PC-3 (cell line): ENCODE results near the gene KCNJ6. TPM values are rescaled to one million over a fixed set of nuclear protein-coding genes. Genes with fewer than 3 reads are reported as not detected.

ENCODE experiments used
- ATAC-seq: fragments of 200-7000 bp; cut with Tn5 transposase; 2 replicates; pipeline ENCODE4 v1.9.1; 2020; ENCODE audit warnings: mild to moderate bottlenecking, moderate library complexity
- BruUV-seq: library from RNA; stranded (reverse); fragments of 400-500 nt; replicated peaks from 2 replicates; lab custom pipeline; 2021; lab: Mats Ljungman, UMichigan
- CTCF ChIA-PET: fragments of 300-600 bp; sonication (Branson Sonifier 250); formaldehyde crosslinking; loops from one replicate; lab custom pipeline; 2022; ENCODE audit warnings: antibody characterized with exemption; lab: Charles Lee
- POLR2A ChIA-PET: fragments of 300-600 bp; sonication (Branson Sonifier 250); formaldehyde crosslinking; loops from one replicate; lab custom pipeline; 2022; ENCODE audit warnings: antibody characterized with exemption; ENCODE audit not compliant: unreplicated experiment; lab: Charles Lee
- DNase-seq: peaks from one replicate; pipeline ENCODE4 v3.0.0-alpha.2; 2015
- H2AFZ ChIP-seq: fragments of 300-600 bp; sonication (generic); 2 replicates; pipeline ENCODE4 v1.6.0; 2016; ENCODE audit warnings: antibody characterized with exemption, low read length
- H3F3A ChIP-seq: fragments of 300-600 bp; sonication (generic); one replicate; pipeline ENCODE4 v1.6.0; 2017; ENCODE audit warnings: antibody characterized with exemption, low read length, control low read depth, mild to moderate bottlenecking; ENCODE audit not compliant: unreplicated experiment
- H3K27ac ChIP-seq: fragments of 300-600 bp; sonication (generic); 2 replicates; pipeline ENCODE4 v1.5.1; 2016; ENCODE audit warnings: mild to moderate bottlenecking, low read length
- H3K27me3 ChIP-seq: fragments of 300-600 bp; sonication (generic); 2 replicates; pipeline ENCODE4 v1.6.1; 2016; ENCODE audit warnings: low read length, mixed read lengths
- H3K36me3 ChIP-seq: fragments of 300-600 bp; sonication (generic); 2 replicates; pipeline ENCODE4 v1.6.1; 2016; ENCODE audit warnings: low read depth, mixed run types, low read length, mixed read lengths
- H3K4me1 ChIP-seq: fragments of 300-600 bp; sonication (generic); 2 replicates; pipeline ENCODE4 v1.5.1; 2016; ENCODE audit warnings: low read length; ENCODE audit not compliant: insufficient read depth
- H3K4me2 ChIP-seq: fragments of 300-600 bp; sonication (generic); 2 replicates; pipeline ENCODE4 v1.6.0; 2016; ENCODE audit warnings: low read length
- H3K4me3 ChIP-seq: fragments of 300-600 bp; sonication (generic); 2 replicates; pipeline ENCODE4 v1.5.1; 2016; ENCODE audit warnings: mild to moderate bottlenecking, low read length, mixed read lengths
- H3K79me2 ChIP-seq: fragments of 300-600 bp; sonication (generic); 2 replicates; pipeline ENCODE4 v1.6.1; 2017; ENCODE audit warnings: low read length, mixed read lengths
- H3K9ac ChIP-seq: fragments of 300-600 bp; sonication (generic); 2 replicates; pipeline ENCODE4 v1.6.0; 2016; ENCODE audit warnings: mild to moderate bottlenecking, low read length
- H3K9me2 ChIP-seq: fragments of 300-600 bp; sonication (generic); replicated peaks from 2 replicates; pipeline ENCODE4 v1.6.1; 2016; ENCODE audit warnings: mixed run types, low read length, mixed read lengths
- H3K9me3 ChIP-seq: fragments of 300-600 bp; sonication (generic); 2 replicates; pipeline ENCODE4 v1.6.1; 2016; ENCODE audit warnings: low read length, mixed read lengths
- H4K20me1 ChIP-seq: fragments of 300-600 bp; sonication (generic); 2 replicates; pipeline ENCODE4 v1.6.1; 2016; ENCODE audit warnings: low read length, mixed read lengths
- EZH2 ChIP-seq: fragments of 300-600 bp; sonication (generic); IDR thresholded peaks from one replicate; pipeline ENCODE4 v1.6.1; 2017; ENCODE audit warnings: antibody characterized with exemption, mild to moderate bottlenecking, low read length; ENCODE audit not compliant: unreplicated experiment
- EZH2phosphoT487 ChIP-seq: fragments of 300-600 bp; sonication (generic); IDR thresholded peaks from 2 replicates; pipeline ENCODE4 v1.6.1; 2018; ENCODE audit warnings: mild to moderate bottlenecking, antibody characterized with exemption, low read length, borderline replicate concordance
- intact Hi-C: fragments of 100-400 bp; cut with micrococcal nuclease; formaldehyde crosslinking; loops from 2 replicates; pipeline ENCODE4 v1.9.0; 2023
- total RNA-seq: library from RNA; depleted of rRNA; stranded (reverse); fragments of >200 nt; gene quantifications from 2 replicates; pipeline ENCODE4 v1.2.3, GENCODE V29; 2014
- TF ChIP-seq, protein P1 (sequence below): fragments of 300-600 bp; sonication (generic); conservative IDR thresholded peaks from 2 replicates; pipeline ENCODE4 v1.5.1; 2017; ENCODE audit warnings: antibody characterized with exemption, low read depth, mild to moderate bottlenecking, low read length

KCNJ6 gene
- total RNA-seq, 1 experiment from 2014 or later = not detected

DNA sequence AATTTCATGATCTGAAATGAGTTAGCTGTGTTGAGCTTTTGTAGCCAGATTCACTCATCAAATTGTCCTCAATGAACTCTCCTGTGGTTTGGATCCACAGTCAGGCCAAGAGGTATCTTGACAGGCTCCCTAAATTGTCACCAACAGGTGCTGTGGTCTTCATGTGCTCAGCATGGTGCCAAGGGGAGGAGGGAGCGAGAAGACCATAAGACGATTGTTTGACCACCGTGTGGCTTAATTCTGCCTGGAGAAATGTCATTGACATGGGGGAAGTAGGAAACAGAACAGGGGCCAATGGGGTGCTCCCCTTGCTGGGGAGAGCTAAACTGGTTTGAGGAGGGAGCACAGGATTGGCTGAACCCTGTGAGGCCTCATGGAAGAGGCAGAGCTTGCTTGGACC lies 219.3 kb downstream of the KCNJ6 start:
- no peaks in the 10 kb centered on the region for H3K36me3 ChIP-seq
- H3K79me2 ChIP-seq = no peaks in the 10 kb centered on the region
- no peaks in the 10 kb centered on the region for H3K4me1 ChIP-seq
- no peak overlapping the region for H3K27ac ChIP-seq
- ATAC-seq (no peak), DNase-seq (no peak)
- no TSS peak for BruUV-seq
- intact Hi-C loops = no loop called here
- no peak overlapping the region for H3K4me3 ChIP-seq
- H2AFZ ChIP-seq = no peak overlapping the region
- ChIA-PET POLR2A (no interaction called here), CTCF (no interaction called here)
- no peaks in the 10 kb centered on the region for H3K9me2 ChIP-seq
- H3K9ac ChIP-seq = no peak overlapping the region
- no peak overlapping the region for H3K4me2 ChIP-seq
- no peaks in the 10 kb centered on the region for H4K20me1 ChIP-seq
- no peaks in the 10 kb centered on the region for H3K9me3 ChIP-seq
- no peaks in the 10 kb centered on the region for H3F3A ChIP-seq
- no peak for TF ChIP-seq EZH2phosphoT487
- TF ChIP-seq, protein P1, sequence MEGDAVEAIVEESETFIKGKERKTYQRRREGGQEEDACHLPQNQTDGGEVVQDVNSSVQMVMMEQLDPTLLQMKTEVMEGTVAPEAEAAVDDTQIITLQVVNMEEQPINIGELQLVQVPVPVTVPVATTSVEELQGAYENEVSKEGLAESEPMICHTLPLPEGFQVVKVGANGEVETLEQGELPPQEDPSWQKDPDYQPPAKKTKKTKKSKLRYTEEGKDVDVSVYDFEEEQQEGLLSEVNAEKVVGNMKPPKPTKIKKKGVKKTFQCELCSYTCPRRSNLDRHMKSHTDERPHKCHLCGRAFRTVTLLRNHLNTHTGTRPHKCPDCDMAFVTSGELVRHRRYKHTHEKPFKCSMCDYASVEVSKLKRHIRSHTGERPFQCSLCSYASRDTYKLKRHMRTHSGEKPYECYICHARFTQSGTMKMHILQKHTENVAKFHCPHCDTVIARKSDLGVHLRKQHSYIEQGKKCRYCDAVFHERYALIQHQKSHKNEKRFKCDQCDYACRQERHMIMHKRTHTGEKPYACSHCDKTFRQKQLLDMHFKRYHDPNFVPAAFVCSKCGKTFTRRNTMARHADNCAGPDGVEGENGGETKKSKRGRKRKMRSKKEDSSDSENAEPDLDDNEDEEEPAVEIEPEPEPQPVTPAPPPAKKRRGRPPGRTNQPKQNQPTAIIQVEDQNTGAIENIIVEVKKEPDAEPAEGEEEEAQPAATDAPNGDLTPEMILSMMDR = no peak
- no peak for TF ChIP-seq EZH2
- peaks cover 47% of the 10 kb centered on the region for H3K27me3 ChIP-seq

DNA sequence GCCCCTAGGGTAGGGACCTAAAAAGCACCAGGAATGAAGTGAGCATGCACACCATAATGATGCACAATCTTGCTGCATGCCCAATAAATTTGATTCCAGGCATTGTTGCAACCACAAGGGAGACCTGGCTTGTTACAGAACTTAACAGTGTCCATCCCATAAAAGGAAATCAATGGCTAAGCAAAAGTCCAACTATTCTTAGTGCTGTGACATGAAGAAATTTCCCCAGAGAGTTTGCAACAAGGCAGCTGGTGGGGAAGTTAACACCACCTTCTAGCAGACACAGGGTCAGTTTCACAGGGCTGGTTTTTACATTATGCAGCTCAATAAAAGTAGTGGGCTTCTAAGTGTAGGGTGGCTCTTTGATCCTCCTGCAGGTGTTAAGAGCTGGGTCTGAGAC lies 221.1 kb downstream of the KCNJ6 start:
- CTCF ChIA-PET = no interaction called here
- H3K79me2 ChIP-seq = no peaks in the 10 kb centered on the region
- H3K27ac ChIP-seq = no peak overlapping the region
- H3K4me3 ChIP-seq = no peak overlapping the region
- no peaks in the 10 kb centered on the region for H4K20me1 ChIP-seq
- ATAC-seq (no peak), DNase-seq (no peak)
- no peak overlapping the region for H3K4me2 ChIP-seq
- H3K9me2 ChIP-seq = no peaks in the 10 kb centered on the region
- H3K36me3 ChIP-seq = no peaks in the 10 kb centered on the region
- no peaks in the 10 kb centered on the region for H3K9me3 ChIP-seq
- no TSS peak for BruUV-seq
- POLR2A ChIA-PET = no interaction called here
- intact Hi-C loops = no loop called here
- H3K9ac ChIP-seq = no peak overlapping the region
- no peak overlapping the region for H2AFZ ChIP-seq
- no peaks in the 10 kb centered on the region for H3K4me1 ChIP-seq
- H3F3A ChIP-seq = no peaks in the 10 kb centered on the region
- TF ChIP-seq, protein P1 = no peak
- TF ChIP-seq EZH2phosphoT487 = no peak
- no peak for TF ChIP-seq EZH2
- H3K27me3 ChIP-seq = peaks cover 53% of the 10 kb centered on the region

DNA sequence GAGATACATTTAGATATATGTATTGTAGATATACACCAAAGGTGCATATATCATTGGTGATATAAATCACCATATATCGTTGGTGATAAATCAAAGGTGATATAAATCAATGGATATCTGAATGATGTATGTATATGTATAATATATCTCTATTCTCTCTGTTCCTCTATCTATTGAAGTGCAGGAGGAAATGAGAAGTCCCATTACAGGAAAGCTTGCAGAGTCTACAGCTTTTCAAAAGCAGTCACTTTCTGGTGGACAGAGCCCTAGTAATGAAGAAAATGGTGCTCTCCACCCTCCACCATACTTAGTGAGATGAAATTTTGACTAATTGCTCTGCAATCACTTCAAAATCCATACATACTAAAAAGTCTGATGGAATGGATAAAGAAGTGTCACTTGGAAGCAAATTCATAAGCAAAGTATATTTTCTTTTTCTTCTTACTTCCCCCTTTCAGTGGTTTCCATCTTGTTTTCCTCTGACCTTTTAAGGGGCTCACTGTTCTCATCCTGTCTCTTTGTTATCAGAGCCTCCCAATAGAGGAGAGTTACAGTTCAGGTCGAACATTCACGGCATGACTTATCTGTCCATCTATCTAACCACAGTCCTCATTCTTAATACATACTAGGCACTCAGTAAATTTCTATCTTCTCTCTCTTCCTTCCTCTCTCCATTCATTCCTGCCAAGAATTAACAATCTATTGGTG lies 227.2 kb downstream of the KCNJ6 start:
- intact Hi-C loops = no loop called here

More for the DNA sequence above, 227.2 kb downstream of the KCNJ6 start:
- ChIA-PET POLR2A (no interaction called here), CTCF (no interaction called here)
- H3F3A ChIP-seq = no peaks in the 10 kb centered on the region
- no peaks in the 10 kb centered on the region for H3K9me2 ChIP-seq
- H3K27ac ChIP-seq = no peak overlapping the region
- no peak overlapping the region for H3K4me3 ChIP-seq
- no peaks in the 10 kb centered on the region for H3K9me3 ChIP-seq
- no peak overlapping the region for H2AFZ ChIP-seq
- H3K4me1 ChIP-seq = no peaks in the 10 kb centered on the region
- H4K20me1 ChIP-seq = no peaks in the 10 kb centered on the region
- no peak overlapping the region for H3K4me2 ChIP-seq
- H3K79me2 ChIP-seq = no peaks in the 10 kb centered on the region
- no peaks in the 10 kb centered on the region for H3K36me3 ChIP-seq
- no peak for DNase-seq
- peaks cover 48% of the 10 kb centered on the region for H3K27me3 ChIP-seq
- no peak for ATAC-seq
- BruUV-seq = no TSS peak
- no peak overlapping the region for H3K9ac ChIP-seq
- TF ChIP-seq EZH2 (no peak), EZH2phosphoT487 (no peak)
- TF ChIP-seq, protein P1 = no peak
